MM.1S (cell line): ENCODE measurements around the gene CEP43.

ENCODE experiments used
- CTCF ChIP-seq: fragments of 300-600 bp; sonication (generic); IDR thresholded peaks from 2 replicates; pipeline ENCODE4 v1.5.1; 2016; ENCODE audit warnings: antibody characterized with exemption, low read length, mixed read lengths
- EZH2 ChIP-seq: fragments of 300-600 bp; sonication (generic); optimal IDR thresholded peaks from 2 replicates; pipeline ENCODE3; 2017; ENCODE audit warnings: low read depth, mild to moderate bottlenecking, antibody characterized with exemption, low read length, mixed read lengths

GRCh38 chr6:167027772-167028171 lies 28.6 kb downstream of the CEP43 start:
- TF ChIP-seq CTCF: no peak
- TF ChIP-seq EZH2: no peak
